Neural progenitor cell (in vitro differentiated cells): ENCODE results near the gene MAP3K9. TPM values are rescaled to one million over a fixed set of nuclear protein-coding genes. Genes with fewer than 3 reads are reported as not detected.

Source experiments
- DNase-seq: peaks from one replicate; pipeline ENCODE4 v3.0.0-alpha.2; 2016; ENCODE audit warnings: low spot score
- H2AFZ ChIP-seq: fragments of 200-600 bp; sonication (generic); replicated peaks from 2 replicates; pipeline ENCODE4 v1.6.1; 2016; ENCODE audit warnings: antibody characterized with exemption
- H3F3A ChIP-seq: fragments of 200-600 bp; sonication (generic); 2 replicates; pipeline ENCODE4 v1.6.1; 2016; ENCODE audit warnings: antibody characterized with exemption, low read depth
- H3K27ac ChIP-seq: fragments of 200-600 bp; sonication (generic); 2 replicates; pipeline ENCODE4 v1.5.1; 2016; ENCODE audit warnings: mild to moderate bottlenecking
- H3K27me3 ChIP-seq: fragments of 200-600 bp; sonication (generic); 2 replicates; pipeline ENCODE4 v1.6.1; 2016; ENCODE audit warnings: mild to moderate bottlenecking, moderate library complexity
- H3K36me3 ChIP-seq: fragments of 200-600 bp; sonication (generic); 2 replicates; pipeline ENCODE4 v1.5.1; 2016
- H3K4me1 ChIP-seq: fragments of 200-600 bp; sonication (generic); 2 replicates; pipeline ENCODE4 v1.6.1; 2016; ENCODE audit warnings: mixed run types
- H3K4me2 ChIP-seq: fragments of 200-600 bp; sonication (generic); 2 replicates; pipeline ENCODE4 v1.6.1; 2016
- H3K4me3 ChIP-seq: fragments of 200-600 bp; sonication (generic); 2 replicates; pipeline ENCODE4 v1.5.1; 2016
- H3K79me2 ChIP-seq: fragments of 200-600 bp; sonication (generic); 2 replicates; pipeline ENCODE4 v1.6.1; 2016; ENCODE audit warnings: low read depth
- H3K9ac ChIP-seq: fragments of 200-600 bp; sonication (generic); 2 replicates; pipeline ENCODE4 v1.6.1; 2016
- H3K9me3 ChIP-seq: fragments of 200-600 bp; sonication (generic); 2 replicates; pipeline ENCODE4 v1.5.1; 2016; ENCODE audit warnings: low read depth
- H4K20me1 ChIP-seq: fragments of 200-600 bp; sonication (generic); 2 replicates; pipeline ENCODE4 v1.6.1; 2016; ENCODE audit warnings: low read depth
- H3K27ac Mint-ChIP-seq: 3 replicates; pipeline ENCODE4 v1.8.0; 2021; ENCODE audit warnings: mixed read lengths
- H3K27me3 Mint-ChIP-seq: 2 replicates; pipeline ENCODE4 v1.8.0; 2022; ENCODE audit warnings: low read depth, mild to moderate bottlenecking, inconsistent platforms, moderate library complexity, mixed read lengths; ENCODE audit not compliant: insufficient read depth
- H3K36me3 Mint-ChIP-seq: 3 replicates; pipeline ENCODE4 v1.8.0; 2021; ENCODE audit warnings: mixed read lengths
- H3K4me1 Mint-ChIP-seq: 3 replicates; pipeline ENCODE4 v1.8.0; 2021; ENCODE audit warnings: mixed read lengths
- H3K4me3 Mint-ChIP-seq: 3 replicates; pipeline ENCODE4 v1.8.0; 2021; ENCODE audit warnings: mild to moderate bottlenecking, moderate library complexity, mixed read lengths
- H3K9me3 Mint-ChIP-seq: 3 replicates; pipeline ENCODE4 v1.8.0; 2020; ENCODE audit warnings: mixed read lengths
- CTCF ChIP-seq: fragments of 200-600 bp; sonication (generic); IDR thresholded peaks from 2 replicates; pipeline ENCODE4 v1.5.1; 2017; ENCODE audit warnings: antibody characterized with exemption, mild to moderate bottlenecking
- EZH2 ChIP-seq: fragments of 200-600 bp; sonication (generic); IDR thresholded peaks from 2 replicates; pipeline ENCODE4 v1.6.1; 2017; ENCODE audit warnings: antibody characterized with exemption, mild to moderate bottlenecking, moderate library complexity
- EZH2phosphoT487 ChIP-seq: fragments of 200-600 bp; sonication (generic); IDR thresholded peaks from 2 replicates; pipeline ENCODE4 v1.6.1; 2017; ENCODE audit warnings: antibody characterized with exemption
- total RNA-seq: library from RNA; depleted of rRNA; stranded (reverse); fragments of >200 nt; gene quantifications from 2 replicates; pipeline ENCODE4 v1.2.3, GENCODE V29; 2015; ENCODE audit warnings: low replicate concordance

Gene MAP3K9
- total RNA-seq, 1 donor from 2014 or later: 14.9 TPM

GRCh38 chr14:70836946-70837345, 27.6 kb upstream of the MAP3K9 start:
- H3K27me3 ChIP-seq: no peaks in the 10 kb centered on the region
- Mint-ChIP-seq H3K36me3 (no peaks in the 10 kb centered on the region), H3K4me3 (no peak overlapping the region), H3K4me1 (no peaks in the 10 kb centered on the region), H3K27ac (no peak overlapping the region), H3K9me3 (peaks cover 3% of the 10 kb centered on the region), H3K27me3 (peaks cover 7% of the 10 kb centered on the region)
- H3K36me3 ChIP-seq: no peaks in the 10 kb centered on the region
- DNase-seq: no peak
- H4K20me1 ChIP-seq: no peaks in the 10 kb centered on the region
- no peaks in the 10 kb centered on the region for H3K79me2 ChIP-seq
- H2AFZ ChIP-seq: no peak overlapping the region
- H3K4me1 ChIP-seq: no peaks in the 10 kb centered on the region
- H3K4me2 ChIP-seq: no peak overlapping the region
- no peak overlapping the region for H3K9ac ChIP-seq
- no peak overlapping the region for H3K27ac ChIP-seq
- TF ChIP-seq CTCF (no peak), EZH2 (no peak), EZH2phosphoT487 (no peak)
- H3K4me3 ChIP-seq: no peak overlapping the region
- no peaks in the 10 kb centered on the region for H3K9me3 ChIP-seq
- H3F3A ChIP-seq: no peaks in the 10 kb centered on the region

GRCh38 chr14:70833884-70834283, 24.6 kb upstream of the MAP3K9 start:
- no peak overlapping the region for H3K4me3 Mint-ChIP-seq
- Histone ChIP-seq H3K4me3 (no peak overlapping the region), H3F3A (no peaks in the 10 kb centered on the region), H2AFZ (no peak overlapping the region), H3K9me3 (no peaks in the 10 kb centered on the region), H3K36me3 (no peaks in the 10 kb centered on the region), H3K27me3 (no peaks in the 10 kb centered on the region), H3K79me2 (no peaks in the 10 kb centered on the region), H4K20me1 (no peaks in the 10 kb centered on the region), H3K27ac (no peak overlapping the region), H3K4me2 (no peak overlapping the region), H3K9ac (no peak overlapping the region), H3K4me1 (no peaks in the 10 kb centered on the region)
- no peak for DNase-seq
- H3K27ac Mint-ChIP-seq: no peak overlapping the region
- no peaks in the 10 kb centered on the region for H3K4me1 Mint-ChIP-seq
- no peaks in the 10 kb centered on the region for H3K36me3 Mint-ChIP-seq
- no peak for TF ChIP-seq CTCF
- TF ChIP-seq EZH2: no peak
- TF ChIP-seq EZH2phosphoT487: no peak
- peaks cover 3% of the 10 kb centered on the region for H3K9me3 Mint-ChIP-seq
- H3K27me3 Mint-ChIP-seq: peaks cover 7% of the 10 kb centered on the region

GRCh38 chr14:70832561-70833305, 23.4 kb upstream of the MAP3K9 start:
- no peaks in the 10 kb centered on the region for H3K4me1 Mint-ChIP-seq
- H3K4me1 ChIP-seq: no peaks in the 10 kb centered on the region
- no peaks in the 10 kb centered on the region for H3K36me3 ChIP-seq
- DNase-seq: no peak
- H3K9ac ChIP-seq: no peak overlapping the region
- TF ChIP-seq CTCF (no peak), EZH2 (no peak), EZH2phosphoT487 (no peak)
- H3K9me3 ChIP-seq: no peaks in the 10 kb centered on the region
- H2AFZ ChIP-seq: no peak overlapping the region
- peaks cover 3% of the 10 kb centered on the region for H3K9me3 Mint-ChIP-seq
- H3K36me3 Mint-ChIP-seq: no peaks in the 10 kb centered on the region
- no peaks in the 10 kb centered on the region for H3K79me2 ChIP-seq
- no peaks in the 10 kb centered on the region for H3K27me3 ChIP-seq
- no peak overlapping the region for H3K27ac Mint-ChIP-seq
- H3K27me3 Mint-ChIP-seq: peaks cover 7% of the 10 kb centered on the region
- no peaks in the 10 kb centered on the region for H3F3A ChIP-seq
- H3K4me3 Mint-ChIP-seq: no peak overlapping the region
- H4K20me1 ChIP-seq: no peaks in the 10 kb centered on the region
- no peak overlapping the region for H3K4me3 ChIP-seq
- H3K4me2 ChIP-seq: no peak overlapping the region
- H3K27ac ChIP-seq: no peak overlapping the region
